Gastrocnemius medialis (tissue), 4 donors: ENCODE data around the gene GRID2. TPM values are rescaled to one million over a fixed set of nuclear protein-coding genes. Genes with fewer than 3 reads are reported as not detected.

ENCODE experiments used
- ATAC-seq, 2 donors: fragments of 150-250 bp; one replicate each; pipeline ENCODE4 v1.9.1; 2016
- DNase-seq, 2 donors: peaks; one replicate each; pipeline ENCODE4 v3.0.0-alpha.2; 2019
- H3K27ac ChIP-seq, 4 donors: fragments of 200-600 bp; sonication (generic); 1 replicate in 1 of 4; 2 replicates in 3 of 4; pipeline ENCODE4 v1.5.1; 2016 to 2018; ENCODE audit warnings: mild to moderate bottlenecking in 2 of 4, moderate library complexity in 1 of 4
- H3K27me3 ChIP-seq, 3 donors: fragments of 200-600 bp; sonication (generic) in 2 of 3; 1 replicate in 1 of 3; 2 replicates in 2 of 3; pipeline versions ENCODE4 v1.5.1 to v1.6.0; 2016 to 2019; ENCODE audit warnings: mild to moderate bottlenecking in 1 of 3, moderate library complexity in 1 of 3
- H3K36me3 ChIP-seq, 2 donors: fragments of 200-600 bp; sonication (generic) in 1 of 2; one replicate each; pipeline ENCODE4 v1.5.1; 2017 to 2018
- H3K4me1 ChIP-seq, 2 donors: fragments of 200-600 bp; sonication (generic) in 1 of 2; one replicate each; pipeline ENCODE4 v1.5.1; 2016 to 2017; ENCODE audit warnings: mild to moderate bottlenecking in 2 of 2
- H3K4me3 ChIP-seq, 4 donors: fragments of 200-600 bp; sonication (generic) in 3 of 4; 1 replicate in 1 of 4; 2 replicates in 3 of 4; pipeline ENCODE4 v1.5.1; 2016 to 2019; ENCODE audit warnings: mild to moderate bottlenecking in 2 of 4
- H3K9me3 ChIP-seq, 3 donors: fragments of 200-600 bp; sonication (generic) in 2 of 3; 1 replicate in 1 of 3; 2 replicates in 2 of 3; pipeline ENCODE4 v1.5.1; 2016 to 2019
- CTCF ChIP-seq, 5 experiments: fragments of 450-650 bp in 3 of 5; fragments of 200-600 bp in 2 of 5; sonication (generic) in 2 of 5; IDR thresholded peaks in 4 of 5; conservative IDR thresholded peaks in 1 of 5; 1 replicate in 4 of 5; 2 replicates in 1 of 5; pipeline ENCODE4 v1.5.1; 2016 to 2019; ENCODE audit warnings: antibody characterized with exemption in 5 of 5, mild to moderate bottlenecking in 3 of 5, moderate library complexity in 3 of 5
- POLR2A ChIP-seq, 2 donors: fragments of 450-650 bp; IDR thresholded peaks; one replicate each; pipeline ENCODE4 v1.6.1; 2017; ENCODE audit warnings: antibody characterized with exemption in 2 of 2, mild to moderate bottlenecking in 2 of 2, moderate library complexity in 2 of 2
- in situ Hi-C, 4 donors: fragments of 200-750 bp; cut with MboI; loops; one replicate each; pipeline versions ENCODE4 v1.15.0 to v1.8.0; 2017; ENCODE audit warnings: low sequenced_read_pairs in 4 of 4
- intact Hi-C: fragments of 100-400 bp; cut with DNase I; formaldehyde crosslinking; loops from one replicate; pipeline ENCODE4 v1.15.1; 2023; ENCODE audit warnings: low total_unique reads
- total RNA-seq, 4 donors: library from RNA; depleted of rRNA; stranded (reverse); fragments of >200 nt; gene quantifications; one replicate each; pipeline versions ENCODE4 v1.1.0 to v1.2.3, GENCODE V29; 2016

The GRID2 gene
- total RNA-seq, 4 donors from 2014 or later, result not detected

GRCh38 chr4:93029769-93030168 is 726.0 kb downstream of the GRID2 start:
- DNase-seq (no peak), ATAC-seq (no peak)
- TF ChIP-seq CTCF (IDR thresholded peaks at IDR 0.05 in 4 of 5, conservative IDR thresholded peaks at IDR 0.05 in 1 of 5) (no peak), POLR2A (IDR thresholded peaks at IDR 0.05) (no peak)
- Histone ChIP-seq H3K36me3 (no peaks in the 10 kb centered on the region), H3K4me1 (no peaks in the 10 kb centered on the region), H3K27me3 (no peaks in the 10 kb centered on the region), H3K4me3 (no peak overlapping the region), H3K9me3 (no peaks in the 10 kb centered on the region), H3K27ac (no peak overlapping the region)
- in situ Hi-C loops, result no loop called here
- intact Hi-C loops, result no loop called here

- no peaks in the 10 kb centered on the region for H3K9me3 ChIP-seq
- TF ChIP-seq CTCF (IDR thresholded peaks at IDR 0.05 in 4 of 5, conservative IDR thresholded peaks at IDR 0.05 in 1 of 5) (no peak), POLR2A (IDR thresholded peaks at IDR 0.05) (no peak)
- no peak overlapping the region for H3K4me3 ChIP-seq
- no peaks in the 10 kb centered on the region for H3K36me3 ChIP-seq
- intact Hi-C loops, result no loop called here
- no peak for DNase-seq
- no peak overlapping the region for H3K27ac ChIP-seq
- no peaks in the 10 kb centered on the region for H3K27me3 ChIP-seq
- ATAC-seq, result no peak
- in situ Hi-C loops, result no loop called here
- H3K4me1 ChIP-seq, result no peaks in the 10 kb centered on the region
Measured at GRCh38 chr4:93030670-93031069, 726.9 kb downstream of the GRID2 start.

DNA sequence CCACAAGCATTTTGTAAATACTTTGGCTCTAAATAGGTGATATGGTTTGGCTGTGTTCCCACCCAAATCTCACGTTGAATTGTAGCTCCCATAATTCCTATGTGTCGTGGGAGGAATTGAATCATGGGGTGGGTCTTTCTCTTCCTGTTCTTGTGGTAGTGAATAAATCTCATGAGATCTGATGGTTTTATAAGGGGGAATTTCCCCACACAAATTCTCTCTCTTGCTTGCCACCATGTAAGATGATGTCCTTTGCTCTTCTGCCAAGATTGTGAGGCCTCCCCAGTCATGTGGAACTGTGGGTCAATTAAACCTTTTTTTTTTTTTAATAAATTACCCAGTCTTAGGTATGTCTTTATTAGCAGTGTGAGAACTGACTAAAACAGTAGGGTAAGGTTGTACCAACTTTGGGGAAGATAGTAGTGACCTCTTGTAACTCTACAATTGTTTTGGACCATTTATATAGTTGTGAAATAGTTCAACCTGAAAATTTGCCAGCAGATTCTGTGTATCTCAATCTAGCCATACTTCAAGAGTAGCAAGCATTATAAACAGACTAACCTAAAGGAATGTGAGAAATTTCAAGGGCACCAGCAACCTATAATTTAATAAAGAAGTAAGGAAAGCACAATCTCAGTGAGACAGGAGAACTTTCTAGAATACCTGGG is 727.8 kb downstream of the GRID2 start:
- ATAC-seq, result no peak

GRCh38 chr4:93042746-93043145 is 739.0 kb downstream of the GRID2 start:
- H3K4me3 ChIP-seq, result no peak overlapping the region
- no peaks in the 10 kb centered on the region for H3K9me3 ChIP-seq
- H3K4me1 ChIP-seq, result no peaks in the 10 kb centered on the region
- intact Hi-C loops (no loop called here), in situ Hi-C loops (no loop called here)
- H3K36me3 ChIP-seq, result no peaks in the 10 kb centered on the region
- no peaks in the 10 kb centered on the region for H3K27me3 ChIP-seq
- no peak for ATAC-seq
- TF ChIP-seq POLR2A (IDR thresholded peaks at IDR 0.05) (no peak), CTCF (IDR thresholded peaks at IDR 0.05 in 4 of 5, conservative IDR thresholded peaks at IDR 0.05 in 1 of 5) (no peak)
- DNase-seq, result no peak
- H3K27ac ChIP-seq, result no peak overlapping the region

More for the DNA sequence above, 727.8 kb downstream of the GRID2 start:
- Histone ChIP-seq H3K9me3 (no peaks in the 10 kb centered on the region), H3K36me3 (no peaks in the 10 kb centered on the region), H3K27ac (no peak overlapping the region), H3K4me1 (no peaks in the 10 kb centered on the region), H3K4me3 (no peak overlapping the region), H3K27me3 (no peaks in the 10 kb centered on the region)
- intact Hi-C loops, result no loop called here
- TF ChIP-seq CTCF (IDR thresholded peaks at IDR 0.05 in 4 of 5, conservative IDR thresholded peaks at IDR 0.05 in 1 of 5) (no peak), POLR2A (IDR thresholded peaks at IDR 0.05) (no peak)
- DNase-seq, result no peak
- in situ Hi-C loops, result no loop called here

GRCh38 chr4:93053140-93053539 is 749.4 kb downstream of the GRID2 start:
- Histone ChIP-seq H3K9me3 (no peaks in the 10 kb centered on the region), H3K4me3 (no peak overlapping the region), H3K27me3 (no peaks in the 10 kb centered on the region), H3K36me3 (no peaks in the 10 kb centered on the region), H3K27ac (no peak overlapping the region), H3K4me1 (no peaks in the 10 kb centered on the region)
- no peak for TF ChIP-seq CTCF (IDR thresholded peaks at IDR 0.05 in 4 of 5, conservative IDR thresholded peaks at IDR 0.05 in 1 of 5)
- no peak for TF ChIP-seq POLR2A (IDR thresholded peaks at IDR 0.05)
- intact Hi-C loops, result no loop called here
- ATAC-seq (no peak), DNase-seq (no peak)
- in situ Hi-C loops, result no loop called here
